Psoas muscle (tissue), 8 donors: ENCODE measurements around the gene TGFB2. TPM values are rescaled to one million over a fixed set of nuclear protein-coding genes. Genes with fewer than 3 reads are reported as not detected.

Experiments used
- ATAC-seq, 4 donors: fragments of 200-7000 bp; cut with Tn5 transposase; one replicate each; pipeline ENCODE4 v1.9.1; 2020; ENCODE audit warnings: moderate library complexity in 3 of 4, mild to moderate bottlenecking in 2 of 4
- DNase-seq, 2 donors: peaks; one replicate each; pipeline ENCODE4 v3.0.0-alpha.2; 2020
- H3K27ac ChIP-seq: fragments of 200-600 bp; one replicate; pipeline ENCODE4 v1.8.0; 2022
- H3K27me3 ChIP-seq, 3 donors: fragments of 200-600 bp in 1 of 3; one replicate each; pipeline versions ENCODE4 v1.6.1 to v1.8.0; 2013 to 2022; ENCODE audit warnings: low read length in 2 of 3, mild to moderate bottlenecking in 2 of 3, moderate library complexity in 1 of 3; ENCODE audit not compliant: insufficient read depth in 3 of 3
- H3K36me3 ChIP-seq, 2 donors: fragments of 200-600 bp in 1 of 2; one replicate each; pipeline versions ENCODE4 v1.6.1 to v1.8.0; 2013 to 2022; ENCODE audit warnings: low read depth in 1 of 2, mild to moderate bottlenecking in 1 of 2, moderate library complexity in 1 of 2; ENCODE audit not compliant: insufficient read depth in 1 of 2
- H3K4me1 ChIP-seq: fragments of 200-600 bp; one replicate; pipeline ENCODE4 v1.8.0; 2022
- H3K4me3 ChIP-seq: fragments of 200-600 bp; one replicate; pipeline ENCODE4 v1.8.0; 2022; ENCODE audit warnings: mild to moderate bottlenecking
- H3K9me3 ChIP-seq: fragments of 200-600 bp; one replicate; pipeline ENCODE4 v1.8.0; 2022
- WGBS, 3 donors: extraction: QIAGEN DNeasy Blood & Tissue Kit; methylation state at CpG; one replicate each; pipeline versions ENCODE4 v1.1.6 to v1.1.7; 2013; 5-methylcytosine and 5-hydroxymethylcytosine counted together
- intact Hi-C, 2 donors: fragments of 100-400 bp; cut with DNase I; formaldehyde crosslinking; loops; one replicate each; pipeline versions ENCODE4 v1.11.0 to v1.14.2; 2022
- polyA plus RNA-seq, 3 donors: library from polyadenylated mRNA; stranded (reverse); fragments of 200-250 nt; gene quantifications; one replicate each; pipeline ENCODE4 v1.2.3, GENCODE V29; 2013
- total RNA-seq, 4 donors: library from RNA; stranded (reverse); fragmentation: NEBNext Ultra II Directional in 2 of 4; extraction: Animal tissue kit (Norgen Biotek cat#: 25700) in 2 of 4; gene quantifications; one replicate each; pipeline versions ENCODE4 v1.2.1 to v1.2.4, GENCODE V29; 2021 to 2023
- TF ChIP-seq, protein P1 (sequence below): fragments of 200-600 bp; IDR thresholded peaks from one replicate; pipeline ENCODE4 v1.8.0; 2022; ENCODE audit warnings: antibody characterized with exemption
- donor health status: healthy with polysubstance abuse.
- donor health status: DM: no; HTN: no; CAD: no; lungs with moderate emphysema.
- donor health status: Bipolar disorder and iron deficiency.
- donor health status: healthy.
- donor health status: DM: yes; HTN: yes; CAD: no.
- donor health status: DM: no; HTN: no; CAD: no.
- donor health status: DM: no; HTN: no; CAD: no.
- donor health status: DM: yes; HTN: yes; CAD: no.

Gene TGFB2
- total and polyA plus RNA-seq, 7 donors: 0.43 to 35.4 (median 5.1) TPM

DNA sequence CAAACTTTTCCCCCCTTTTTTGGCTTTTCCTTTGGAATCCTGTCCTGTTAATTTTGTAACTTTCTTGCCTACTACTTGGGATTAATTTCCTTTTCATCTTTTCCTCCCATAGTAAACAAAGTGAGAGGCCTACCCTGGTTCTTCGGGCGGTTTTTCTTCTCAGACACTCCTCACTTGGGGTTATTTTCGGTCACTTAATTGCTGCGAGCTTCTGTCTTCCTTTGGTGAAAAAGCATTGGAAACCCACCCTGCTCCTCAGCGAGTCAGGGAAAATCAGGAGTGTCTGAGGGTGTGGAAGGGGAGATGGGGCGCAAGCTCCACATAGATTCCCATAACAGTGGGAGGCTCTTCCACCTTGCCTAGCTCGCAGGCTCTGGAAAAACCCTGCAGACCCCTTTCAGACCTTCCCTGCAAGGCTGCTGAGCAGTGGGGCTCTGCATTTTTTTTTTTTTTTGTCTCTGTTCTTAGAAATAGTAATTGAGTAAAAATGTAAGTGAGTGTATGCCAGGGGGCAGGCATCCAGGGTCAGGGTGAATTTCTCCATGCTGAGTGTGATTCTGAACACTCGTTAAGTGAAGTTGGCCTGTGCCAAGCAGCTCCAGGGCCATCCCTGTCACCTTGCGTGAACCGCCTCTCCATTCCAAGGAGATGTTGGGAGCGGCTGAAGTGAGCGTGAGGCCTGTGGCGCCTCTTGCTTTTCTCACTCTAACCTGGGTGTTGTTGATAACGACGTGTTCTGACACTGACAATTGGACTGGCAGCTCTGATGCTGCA is 20.3 kb downstream of the TGFB2 start:
- peaks cover 41% of the 10 kb centered on the region for H3K4me1 ChIP-seq
- TF ChIP-seq, protein P1, sequence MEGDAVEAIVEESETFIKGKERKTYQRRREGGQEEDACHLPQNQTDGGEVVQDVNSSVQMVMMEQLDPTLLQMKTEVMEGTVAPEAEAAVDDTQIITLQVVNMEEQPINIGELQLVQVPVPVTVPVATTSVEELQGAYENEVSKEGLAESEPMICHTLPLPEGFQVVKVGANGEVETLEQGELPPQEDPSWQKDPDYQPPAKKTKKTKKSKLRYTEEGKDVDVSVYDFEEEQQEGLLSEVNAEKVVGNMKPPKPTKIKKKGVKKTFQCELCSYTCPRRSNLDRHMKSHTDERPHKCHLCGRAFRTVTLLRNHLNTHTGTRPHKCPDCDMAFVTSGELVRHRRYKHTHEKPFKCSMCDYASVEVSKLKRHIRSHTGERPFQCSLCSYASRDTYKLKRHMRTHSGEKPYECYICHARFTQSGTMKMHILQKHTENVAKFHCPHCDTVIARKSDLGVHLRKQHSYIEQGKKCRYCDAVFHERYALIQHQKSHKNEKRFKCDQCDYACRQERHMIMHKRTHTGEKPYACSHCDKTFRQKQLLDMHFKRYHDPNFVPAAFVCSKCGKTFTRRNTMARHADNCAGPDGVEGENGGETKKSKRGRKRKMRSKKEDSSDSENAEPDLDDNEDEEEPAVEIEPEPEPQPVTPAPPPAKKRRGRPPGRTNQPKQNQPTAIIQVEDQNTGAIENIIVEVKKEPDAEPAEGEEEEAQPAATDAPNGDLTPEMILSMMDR: no peak

DNA sequence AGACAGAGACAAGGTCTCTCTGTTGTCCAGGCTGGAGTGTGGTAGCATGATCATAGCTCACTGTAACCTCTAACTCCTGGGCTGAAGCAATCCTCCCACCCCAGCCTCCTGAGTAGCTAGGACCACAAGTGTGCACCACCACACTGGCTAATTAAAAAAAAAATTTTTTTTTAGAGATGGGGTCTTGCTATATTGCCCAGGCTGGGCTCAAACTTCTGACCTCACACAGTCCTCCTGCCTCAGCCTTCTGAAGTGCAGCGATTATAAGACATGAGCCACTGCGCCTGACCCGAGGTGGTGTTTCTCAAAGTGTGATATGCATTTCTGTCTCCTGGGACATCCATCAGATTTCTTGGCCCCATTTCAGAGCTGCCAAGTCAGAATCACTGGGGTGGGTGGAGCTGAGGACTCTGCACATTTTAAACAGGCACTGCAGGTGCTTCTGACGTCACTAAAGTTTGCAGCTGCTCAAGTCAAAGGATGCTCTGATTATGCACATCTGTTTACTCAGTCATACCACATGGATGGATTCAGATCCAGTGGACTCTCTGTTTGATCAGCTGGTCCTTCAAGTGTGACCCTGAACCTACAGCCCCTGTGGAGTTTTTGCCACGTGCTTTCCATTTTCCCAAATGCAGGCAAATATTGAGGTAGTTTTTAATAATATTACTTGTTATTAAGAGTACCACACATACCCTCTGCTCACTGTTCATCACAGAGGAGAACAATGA is 21.4 kb downstream of the TGFB2 start:
- Histone ChIP-seq H3K36me3 (no peaks in the 10 kb centered on the region), H3K27ac (no peak overlapping the region), H3K27me3 (no peaks in the 10 kb centered on the region), H3K4me1 (peaks cover 33% of the 10 kb centered on the region), H3K4me3 (no peak overlapping the region), H3K9me3 (no peaks in the 10 kb centered on the region)
- intact Hi-C loops: no loop called here
- WGBS, 3 donors: 57 to 67% (median 63%) methylated on average over 5 of the region's 5 CpGs
- TF ChIP-seq, protein P1: no peak
- ATAC-seq: no peak
- no peak for DNase-seq

More for the DNA sequence above, 20.3 kb downstream of the TGFB2 start:
- Histone ChIP-seq H3K27me3 (no peaks in the 10 kb centered on the region), H3K36me3 (no peaks in the 10 kb centered on the region), H3K9me3 (no peaks in the 10 kb centered on the region), H3K4me3 (no peak overlapping the region), H3K27ac (peak overlapping the region; percentile 25)
- WGBS, 3 donors: 50 to 68% (median 50%) methylated on average over 15 of the region's 15 CpGs
- peak in 3 of 4 donors; percentile 45 to 54 (median 51) for ATAC-seq
- intact Hi-C loops: no loop called here
- peak; percentile 72 to 74 for DNase-seq

DNA sequence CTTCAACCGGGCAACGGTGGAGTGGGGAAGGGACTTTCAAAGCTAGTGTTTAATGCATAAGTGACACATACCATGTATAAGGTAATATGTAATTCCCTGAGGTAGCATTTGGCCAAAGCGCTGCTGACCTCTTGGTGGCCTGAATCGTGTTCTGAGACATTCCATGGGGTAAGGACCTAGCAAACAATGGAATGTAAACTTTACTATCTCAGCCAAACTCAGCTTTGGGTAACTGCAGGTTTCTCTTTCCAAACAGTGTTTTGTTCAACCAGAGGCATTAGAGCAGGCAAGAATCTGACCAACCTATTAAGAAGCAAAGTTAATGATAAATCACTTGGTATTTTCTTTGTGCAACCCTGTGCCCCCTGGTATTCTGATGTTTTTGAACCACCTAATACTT is 22.0 kb downstream of the TGFB2 start:
- H3K9me3 ChIP-seq: no peaks in the 10 kb centered on the region
- peaks cover 32% of the 10 kb centered on the region for H3K4me1 ChIP-seq
- TF ChIP-seq, protein P1: no peak
- H3K36me3 ChIP-seq: no peaks in the 10 kb centered on the region
- DNase-seq: no peak
- 48 to 56% (median 53%) methylated on average over 4 of the region's 4 CpGs for WGBS, 3 donors
- H3K27ac ChIP-seq: no peak overlapping the region
- no peak overlapping the region for H3K4me3 ChIP-seq
- H3K27me3 ChIP-seq: no peaks in the 10 kb centered on the region
- ATAC-seq: no peak
- intact Hi-C loops: no loop called here

DNA sequence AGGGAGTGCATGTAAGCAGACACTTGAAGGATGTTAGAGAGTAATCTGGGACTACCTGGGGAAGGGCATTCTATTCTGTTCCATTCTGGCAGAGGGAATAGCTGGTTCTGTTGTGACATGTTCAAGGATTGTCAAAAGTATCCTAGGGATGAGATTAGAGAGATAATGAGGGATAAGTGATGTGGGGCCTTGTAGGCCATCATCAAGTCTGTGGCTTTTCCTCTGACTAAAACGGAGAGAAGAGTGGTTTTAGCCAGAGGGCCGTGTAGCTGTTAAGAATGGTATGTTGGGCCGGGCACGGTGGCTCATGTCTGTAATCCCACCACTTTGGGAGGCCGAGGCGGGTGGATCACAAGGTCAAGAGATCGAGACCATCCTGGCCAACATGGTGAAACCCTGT is 23.6 kb downstream of the TGFB2 start:
- H3K4me3 ChIP-seq: no peak overlapping the region
- H3K27ac ChIP-seq: no peak overlapping the region
- ATAC-seq (no peak), DNase-seq (no peak)
- H3K4me1 ChIP-seq: peaks cover 32% of the 10 kb centered on the region
- H3K9me3 ChIP-seq: no peaks in the 10 kb centered on the region
- H3K36me3 ChIP-seq: no peaks in the 10 kb centered on the region
- intact Hi-C loops: no loop called here
- 87 to 92% (median 88%) methylated on average over 7 of the region's 7 CpGs for WGBS, 3 donors
- no peaks in the 10 kb centered on the region for H3K27me3 ChIP-seq
- TF ChIP-seq, protein P1: no peak
